GM18867 (cell line): ENCODE data around the gene C9orf78.
"Not testable (repeated sequence)": the region's sequence is repeated elsewhere in the genome, so short reads cannot be mapped to it uniquely, and the experiment has no call there.

ENCODE experiments used
- ATAC-seq: cut with Tn5 transposase; IDR thresholded peaks from one replicate; pipeline ENCODE4 v1.9.1; 2021; ENCODE audit warnings: mild to moderate bottlenecking, moderate library complexity; ENCODE audit not compliant: unreplicated experiment

Gene C9orf78

GRCh38 chr9:129814432-129815223 lies 20.4 kb downstream of the C9orf78 start:
- no peak for ATAC-seq

GRCh38 chr9:129813661-129814060 lies 21.4 kb downstream of the C9orf78 start:
- ATAC-seq, result no peak

GRCh38 chr9:129812385-129812784 lies 22.7 kb downstream of the C9orf78 start:
- ATAC-seq, result no peak

GRCh38 chr9:129811967-129812363 lies 23.1 kb downstream of the C9orf78 start:
- no peak for ATAC-seq

GRCh38 chr9:129810788-129811187 lies 24.3 kb downstream of the C9orf78 start:
- no peak for ATAC-seq

GRCh38 chr9:129810116-129810515 lies 25.0 kb downstream of the C9orf78 start:
- no peak for ATAC-seq

GRCh38 chr9:129809346-129809745 lies 25.7 kb downstream of the C9orf78 start:
- no peak for ATAC-seq

GRCh38 chr9:129806061-129806460 lies 29.0 kb downstream of the C9orf78 start:
- ATAC-seq, result no peak

- no peak for ATAC-seq
These were observed 31.4 kb downstream of the C9orf78 start for GRCh38 chr9:129803676-129804060.

GRCh38 chr9:129802833-129803675 lies 32.0 kb downstream of the C9orf78 start, which contains the start of gene TOR1B:
Gene TOR1B (plus strand): TSS chr9:129803184. CDS start chr9:129803213, 29 bp downstream.
- ATAC-seq, result peak; percentile 89

GRCh38 chr9:129801504-129801903 lies 33.6 kb downstream of the C9orf78 start:
- ATAC-seq, result no peak

- ATAC-seq, result no peak
These were observed 36.1 kb downstream of the C9orf78 start for GRCh38 chr9:129798973-129799372.

GRCh38 chr9:129796029-129796428 lies 39.0 kb downstream of the C9orf78 start:
- ATAC-seq, result not testable (repeated sequence)

- no peak for ATAC-seq
These were observed 40.5 kb downstream of the C9orf78 start for GRCh38 chr9:129794549-129794948.

GRCh38 chr9:129786481-129786880 lies 48.6 kb downstream of the C9orf78 start:
- no peak for ATAC-seq

GRCh38 chr9:129785866-129786265 lies 49.2 kb downstream of the C9orf78 start:
- ATAC-seq, result no peak

- not testable (repeated sequence) for ATAC-seq
These were observed 50.1 kb downstream of the C9orf78 start for GRCh38 chr9:129784970-129785369.

GRCh38 chr9:129783516-129784361 lies 51.3 kb downstream of the C9orf78 start:
- ATAC-seq, result no peak

GRCh38 chr9:129781981-129782380 lies 53.1 kb downstream of the C9orf78 start:
- ATAC-seq, result no peak

GRCh38 chr9:129781131-129781530 lies 53.9 kb downstream of the C9orf78 start:
- no peak for ATAC-seq
